Measurements from ENCODE around the gene CCNYL1. TPM values are rescaled to one million over a fixed set of nuclear protein-coding genes. Genes with fewer than 3 reads are reported as not detected.
"Not testable (repeated sequence)": the region's sequence is repeated elsewhere in the genome, so short reads cannot be mapped to it uniquely, and the experiment has no call there.

Gene CCNYL1
- total RNA-seq, 2 donors from 2014 or later = 12.1 to 14.3 TPM

DNA sequence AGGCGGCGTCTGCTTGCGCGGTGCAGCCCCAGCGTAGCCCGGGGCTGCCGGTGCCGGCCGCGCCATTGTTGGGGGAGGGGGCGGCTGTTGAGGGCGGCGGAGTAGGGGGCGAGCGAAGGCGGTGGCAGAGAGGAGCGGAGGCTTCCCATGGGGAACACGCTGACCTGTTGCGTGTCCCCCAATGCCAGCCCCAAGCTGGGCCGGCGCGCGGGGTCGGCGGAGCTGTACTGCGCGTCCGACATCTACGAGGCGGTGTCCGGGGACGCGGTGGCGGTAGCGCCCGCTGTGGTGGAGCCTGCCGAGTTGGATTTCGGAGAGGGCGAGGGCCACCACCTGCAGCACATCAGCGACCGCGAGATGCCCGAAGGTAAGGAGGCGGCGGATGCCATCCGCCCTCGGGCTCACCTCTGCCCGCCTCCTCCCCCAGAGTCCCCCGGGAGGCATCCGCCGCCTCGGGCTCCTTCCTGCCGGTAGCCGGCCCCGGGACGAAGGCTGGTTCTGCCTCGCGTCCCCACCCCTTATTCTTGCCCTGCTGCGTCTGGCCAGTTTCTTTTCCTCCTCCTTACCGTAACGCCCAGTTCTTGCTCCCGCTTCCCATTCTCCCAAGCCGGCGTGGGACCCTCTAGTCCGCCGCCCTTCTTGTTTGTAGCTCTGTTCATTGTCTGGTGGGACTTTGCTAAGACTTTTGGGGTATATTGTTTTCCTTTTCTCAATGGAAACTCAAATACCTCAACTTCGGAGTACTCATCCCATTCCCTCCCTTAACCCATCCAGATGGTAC, 500 bp downstream of the CCNYL1 start:
- Mint-ChIP-seq H3K27ac (peak overlapping the region; percentile 92), H3K4me3 (peak overlapping the region; percentile 99), H3K27me3 (no peaks in the 10 kb centered on the region), H3K36me3 (ENCODE audit: low read depth) (peaks cover 4% of the 10 kb centered on the region), H3K4me1 (peaks cover 21% of the 10 kb centered on the region)
- ATAC-seq (peak; percentile 24), DNase-seq (peak in 2 of 3 donors; percentile 33 to 37)
- no peaks in the 10 kb centered on the region for H3K9me3 ChIP-seq (ENCODE audit: control insufficient read depth, low read length, poor library complexity, severe bottlenecking)

DNA sequence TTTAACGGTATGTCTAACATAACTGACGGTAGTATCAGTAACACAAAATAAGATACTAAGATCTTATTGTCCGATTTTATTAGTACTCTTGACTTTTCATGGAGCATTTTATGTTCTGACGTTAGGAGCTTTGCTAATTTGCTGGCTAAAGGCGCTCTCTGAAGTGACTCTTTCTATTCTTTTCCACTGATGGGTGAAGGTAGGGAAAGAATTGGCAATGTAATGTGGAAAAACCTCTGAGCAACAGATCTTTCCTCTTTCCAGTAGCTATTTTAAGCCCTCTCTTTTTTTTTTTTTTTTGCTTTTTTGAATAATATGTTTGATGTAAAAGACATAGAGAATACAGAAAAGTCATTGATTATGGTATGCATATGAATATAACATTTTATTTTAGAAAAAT, 4.6 kb downstream of the CCNYL1 start:
- no peaks in the 10 kb centered on the region for H3K9me3 ChIP-seq (ENCODE audit: control insufficient read depth, low read length, poor library complexity, severe bottlenecking)
- DNase-seq (no peak), ATAC-seq (no peak)
- H3K4me1 Mint-ChIP-seq = peaks cover 27% of the 10 kb centered on the region
- H3K27me3 Mint-ChIP-seq = no peaks in the 10 kb centered on the region
- H3K4me3 Mint-ChIP-seq = no peak overlapping the region
- no peak overlapping the region for H3K27ac Mint-ChIP-seq
- peaks cover 8% of the 10 kb centered on the region for H3K36me3 Mint-ChIP-seq (ENCODE audit: low read depth)

- Mint-ChIP-seq H3K36me3 (ENCODE audit: low read depth) (peaks cover 6% of the 10 kb centered on the region), H3K4me3 (no peak overlapping the region), H3K4me1 (peaks cover 24% of the 10 kb centered on the region), H3K27ac (no peak overlapping the region), H3K27me3 (no peaks in the 10 kb centered on the region)
- no peaks in the 10 kb centered on the region for H3K9me3 ChIP-seq (ENCODE audit: control insufficient read depth, low read length, poor library complexity, severe bottlenecking)
- DNase-seq (no peak), ATAC-seq (no peak)
Measured at GRCh38 chr2:207718521-207718920, 7.1 kb downstream of the CCNYL1 start.

DNA sequence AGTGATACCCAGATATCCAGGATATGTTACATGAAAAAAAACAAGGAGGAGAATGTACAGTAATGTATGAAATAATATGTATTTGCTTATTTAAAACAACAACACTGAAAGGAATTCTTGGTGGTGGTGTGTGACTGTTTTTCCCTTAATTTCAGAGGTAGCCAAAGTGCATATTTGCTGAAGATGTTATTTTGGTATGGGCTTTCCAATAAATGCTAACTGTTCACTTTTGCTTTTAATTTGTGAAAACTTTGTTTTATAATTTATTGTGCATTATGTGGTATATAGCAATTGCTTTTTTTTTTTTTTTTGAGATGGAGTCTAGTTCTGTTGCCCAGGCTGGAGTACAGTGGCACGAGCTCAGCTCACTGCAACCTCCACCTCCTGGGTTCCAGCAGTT, 7.6 kb downstream of the CCNYL1 start:
- no peaks in the 10 kb centered on the region for H3K27me3 Mint-ChIP-seq
- peaks cover 25% of the 10 kb centered on the region for H3K4me1 Mint-ChIP-seq
- ATAC-seq (no peak), DNase-seq (no peak)
- H3K4me3 Mint-ChIP-seq = no peak overlapping the region
- peaks cover 6% of the 10 kb centered on the region for H3K36me3 Mint-ChIP-seq (ENCODE audit: low read depth)
- no peaks in the 10 kb centered on the region for H3K9me3 ChIP-seq (ENCODE audit: control insufficient read depth, low read length, poor library complexity, severe bottlenecking)
- H3K27ac Mint-ChIP-seq = no peak overlapping the region

- not testable (repeated sequence) for H3K36me3 Mint-ChIP-seq (ENCODE audit: low read depth); H3K9me3 ChIP-seq (ENCODE audit: control insufficient read depth, low read length, poor library complexity, severe bottlenecking); H3K4me3 Mint-ChIP-seq; H3K27ac Mint-ChIP-seq; H3K27me3 Mint-ChIP-seq; DNase-seq; ATAC-seq
- peaks cover 25% of the 10 kb centered on the region for H3K4me1 Mint-ChIP-seq
Measured at GRCh38 chr2:207719655-207720054, 8.2 kb downstream of the CCNYL1 start.

- H3K36me3 Mint-ChIP-seq (ENCODE audit: low read depth) = peaks cover 4% of the 10 kb centered on the region
Measured at GRCh38 chr2:207720517-207721187, 9.2 kb downstream of the CCNYL1 start.

GRCh38 chr2:207722773-207723424, 11.5 kb downstream of the CCNYL1 start:
- Mint-ChIP-seq H3K27ac (peak overlapping the region; percentile 76), H3K4me3 (no peak overlapping the region), H3K27me3 (no peaks in the 10 kb centered on the region), H3K4me1 (peaks cover 35% of the 10 kb centered on the region), H3K36me3 (ENCODE audit: low read depth) (peaks cover 3% of the 10 kb centered on the region)
- ATAC-seq (no peak), DNase-seq (no peak)
- H3K9me3 ChIP-seq (ENCODE audit: control insufficient read depth, low read length, poor library complexity, severe bottlenecking) = no peaks in the 10 kb centered on the region

More at GRCh38 chr2:207720517-207721187, 9.2 kb downstream of the CCNYL1 start:
- H3K27me3 Mint-ChIP-seq = no peaks in the 10 kb centered on the region
- peaks cover 27% of the 10 kb centered on the region for H3K4me1 Mint-ChIP-seq
- no peak for ATAC-seq
- no peaks in the 10 kb centered on the region for H3K9me3 ChIP-seq (ENCODE audit: control insufficient read depth, low read length, poor library complexity, severe bottlenecking)
- H3K27ac Mint-ChIP-seq = no peak overlapping the region
- no peak for DNase-seq
- no peak overlapping the region for H3K4me3 Mint-ChIP-seq

DNA sequence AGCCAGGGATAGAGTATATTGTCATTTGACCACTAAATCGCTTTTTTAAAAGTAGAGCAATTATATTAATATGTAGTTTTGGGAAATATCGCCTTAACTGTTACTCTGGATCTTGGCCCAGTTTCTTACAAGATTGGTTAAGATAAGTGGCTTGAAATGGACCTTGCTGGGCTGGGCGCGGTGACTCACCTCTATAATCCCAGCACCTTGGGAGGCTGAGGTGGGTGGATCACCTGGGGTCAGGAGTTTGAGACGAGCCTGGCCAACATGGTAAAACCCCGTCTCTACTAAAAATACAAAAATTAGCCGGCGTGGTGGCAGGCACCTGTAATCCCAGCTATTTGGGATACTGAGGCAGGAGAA, 12.0 kb downstream of the CCNYL1 start:
- Mint-ChIP-seq H3K4me1 (peaks cover 35% of the 10 kb centered on the region), H3K27ac (peak overlapping the region; percentile 76)
- ATAC-seq; DNase-seq; H3K27me3 Mint-ChIP-seq; H3K4me3 Mint-ChIP-seq; H3K36me3 Mint-ChIP-seq (ENCODE audit: low read depth); H3K9me3 ChIP-seq (ENCODE audit: control insufficient read depth, low read length, poor library complexity, severe bottlenecking): not testable (repeated sequence)

DNA sequence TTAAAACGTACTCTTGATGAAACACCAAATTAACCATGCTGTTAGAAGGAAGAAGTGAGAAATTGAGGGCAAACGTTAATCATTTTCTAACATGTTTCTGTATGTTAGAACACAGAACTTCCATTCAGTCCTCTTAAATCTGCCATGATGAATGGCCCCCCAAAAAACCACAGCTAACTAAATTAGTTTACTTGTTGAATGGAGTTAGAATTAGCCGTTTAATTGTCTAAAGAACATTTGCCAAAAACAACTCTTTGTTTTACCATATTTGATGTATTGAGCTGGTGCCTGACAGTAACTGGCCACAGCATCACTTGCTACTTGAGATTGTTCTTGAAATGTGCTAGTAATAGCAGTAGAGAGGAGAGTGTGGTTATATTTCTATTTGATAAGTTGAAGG, 12.7 kb downstream of the CCNYL1 start:
- H3K27ac Mint-ChIP-seq = peak overlapping the region; percentile 76
- no peak for ATAC-seq

GRCh38 chr2:207725873-207726578, 14.6 kb downstream of the CCNYL1 start:
- no peaks in the 10 kb centered on the region for H3K9me3 ChIP-seq (ENCODE audit: control insufficient read depth, low read length, poor library complexity, severe bottlenecking)
- H3K27me3 Mint-ChIP-seq = no peaks in the 10 kb centered on the region
- ATAC-seq = no peak
- peak overlapping the region; percentile 59 for H3K27ac Mint-ChIP-seq
- H3K4me1 Mint-ChIP-seq = peaks cover 29% of the 10 kb centered on the region
- H3K36me3 Mint-ChIP-seq (ENCODE audit: low read depth) = peaks cover 7% of the 10 kb centered on the region
- no peak overlapping the region for H3K4me3 Mint-ChIP-seq
- no peak for DNase-seq

More for the DNA sequence above, 12.7 kb downstream of the CCNYL1 start:
- H3K9me3 ChIP-seq (ENCODE audit: control insufficient read depth, low read length, poor library complexity, severe bottlenecking) = no peaks in the 10 kb centered on the region
- no peak overlapping the region for H3K4me3 Mint-ChIP-seq
- DNase-seq = no peak
- H3K4me1 Mint-ChIP-seq = peaks cover 35% of the 10 kb centered on the region
- no peaks in the 10 kb centered on the region for H3K27me3 Mint-ChIP-seq
- peaks cover 3% of the 10 kb centered on the region for H3K36me3 Mint-ChIP-seq (ENCODE audit: low read depth)

GRCh38 chr2:207727261-207727660, 15.8 kb downstream of the CCNYL1 start:
- Mint-ChIP-seq H3K27ac (peak overlapping the region; percentile 85), H3K27me3 (no peaks in the 10 kb centered on the region), H3K4me3 (peak overlapping the region; percentile 58), H3K4me1 (peaks cover 26% of the 10 kb centered on the region), H3K36me3 (ENCODE audit: low read depth) (peaks cover 7% of the 10 kb centered on the region)
- DNase-seq (no peak), ATAC-seq (no peak)
- H3K9me3 ChIP-seq (ENCODE audit: control insufficient read depth, low read length, poor library complexity, severe bottlenecking) = no peaks in the 10 kb centered on the region

DNA sequence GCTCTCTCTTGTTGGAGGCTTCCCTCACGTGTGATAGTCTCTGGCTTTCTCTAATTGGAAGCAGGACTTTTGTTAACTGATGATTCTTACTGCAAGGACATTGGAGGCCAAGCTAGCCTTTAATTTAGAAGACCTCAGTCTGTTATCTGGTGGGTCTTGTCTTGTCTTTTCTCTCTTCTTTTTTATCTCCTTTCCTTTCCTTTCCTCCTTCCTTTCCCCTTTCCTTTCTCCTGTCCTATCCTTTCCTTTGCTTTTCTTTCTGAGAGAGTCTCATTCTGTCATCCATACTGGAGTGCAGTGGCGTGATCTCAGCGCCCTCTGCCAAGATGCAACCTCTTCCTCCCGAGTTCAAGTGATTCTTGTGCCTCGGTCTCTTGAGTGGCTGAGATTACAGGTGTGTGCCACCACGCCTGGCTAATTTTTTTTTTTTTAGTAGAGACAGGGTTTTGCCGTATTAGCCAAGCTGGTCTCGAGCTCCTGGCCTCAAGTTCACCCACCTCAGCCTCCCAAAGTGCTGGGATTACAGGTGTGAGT, 18.1 kb downstream of the CCNYL1 start:
- Mint-ChIP-seq H3K27me3 (no peaks in the 10 kb centered on the region), H3K4me3 (no peak overlapping the region), H3K27ac (no peak overlapping the region), H3K36me3 (ENCODE audit: low read depth) (peaks cover 7% of the 10 kb centered on the region), H3K4me1 (peaks cover 16% of the 10 kb centered on the region)
- ATAC-seq (no peak), DNase-seq (no peak)
- H3K9me3 ChIP-seq (ENCODE audit: control insufficient read depth, low read length, poor library complexity, severe bottlenecking) = no peaks in the 10 kb centered on the region

DNA sequence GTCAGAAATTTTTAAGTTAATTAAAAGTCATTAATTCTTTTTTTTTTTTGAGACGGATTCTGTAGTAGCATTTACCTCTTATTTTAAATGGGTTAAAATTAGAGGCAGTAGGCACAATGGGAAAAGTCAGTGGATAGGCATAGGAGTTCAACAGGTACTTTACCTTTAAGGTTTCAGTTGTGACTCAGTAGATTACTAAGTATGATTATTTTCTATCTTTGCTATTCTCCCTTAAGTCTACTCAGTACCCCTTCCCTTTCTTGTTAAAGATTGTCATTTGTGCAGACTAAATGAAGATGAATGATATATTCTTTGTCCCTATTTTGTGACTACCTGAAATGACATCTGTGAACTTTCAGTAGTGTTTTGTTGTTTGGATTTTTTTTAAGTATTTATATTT, 19.7 kb downstream of the CCNYL1 start:
- no peaks in the 10 kb centered on the region for H3K27me3 Mint-ChIP-seq
- no peaks in the 10 kb centered on the region for H3K9me3 ChIP-seq (ENCODE audit: control insufficient read depth, low read length, poor library complexity, severe bottlenecking)
- H3K4me1 Mint-ChIP-seq = peaks cover 10% of the 10 kb centered on the region
- no peak overlapping the region for H3K27ac Mint-ChIP-seq
- ATAC-seq = no peak
- H3K36me3 Mint-ChIP-seq (ENCODE audit: low read depth) = peaks cover 7% of the 10 kb centered on the region
- DNase-seq = no peak
- H3K4me3 Mint-ChIP-seq = no peak overlapping the region
